Smooth muscle cell (in vitro differentiated cells): Measurements from ENCODE around the gene NPAS4. TPM values are rescaled to one million over a fixed set of nuclear protein-coding genes. Genes with fewer than 3 reads are reported as not detected.

Source experiments
- DNase-seq: peaks from one replicate; lab custom pipeline; 2025; ENCODE audit not compliant: unreplicated experiment; lab: John Stamatoyannopoulos, UW
- H2AFZ ChIP-seq: fragments of 200-600 bp; sonication (generic); 2 replicates; pipeline ENCODE4 v1.6.0; 2016; ENCODE audit warnings: antibody characterized with exemption, low read depth, mild to moderate bottlenecking
- H3F3A ChIP-seq: fragments of 200-600 bp; sonication (generic); 2 replicates; pipeline ENCODE4 v1.6.0; 2017; ENCODE audit warnings: antibody characterized with exemption, low read depth
- H3K27ac ChIP-seq: fragments of 200-600 bp; sonication (generic); 2 replicates; pipeline ENCODE4 v1.5.1; 2016; ENCODE audit warnings: low read depth, mild to moderate bottlenecking
- H3K27me3 ChIP-seq: fragments of 200-600 bp; sonication (generic); 2 replicates; pipeline ENCODE4 v1.6.1; 2016; ENCODE audit warnings: low read depth, mild to moderate bottlenecking
- H3K36me3 ChIP-seq: fragments of 200-600 bp; sonication (generic); 2 replicates; pipeline ENCODE4 v1.5.1; 2016; ENCODE audit warnings: low read depth
- H3K4me1 ChIP-seq: fragments of 200-600 bp; sonication (generic); 2 replicates; pipeline ENCODE4 v1.5.1; 2016; ENCODE audit warnings: low read depth
- H3K4me2 ChIP-seq: fragments of 200-600 bp; sonication (generic); 2 replicates; pipeline ENCODE4 v1.6.0; 2016; ENCODE audit warnings: mild to moderate bottlenecking
- H3K4me3 ChIP-seq: fragments of 200-600 bp; sonication (generic); 2 replicates; pipeline ENCODE4 v1.5.1; 2016; ENCODE audit warnings: mild to moderate bottlenecking
- H3K79me2 ChIP-seq: fragments of 200-600 bp; sonication (generic); 2 replicates; pipeline ENCODE4 v1.6.0; 2016; ENCODE audit warnings: low read depth, mild to moderate bottlenecking
- H3K9ac ChIP-seq: fragments of 200-600 bp; sonication (generic); 2 replicates; pipeline ENCODE4 v1.6.0; 2016; ENCODE audit warnings: low read depth
- H3K9me3 ChIP-seq: fragments of 200-600 bp; sonication (generic); replicated peaks from 2 replicates; pipeline ENCODE4 v1.5.1; 2016; ENCODE audit warnings: low read depth
- H4K20me1 ChIP-seq: fragments of 200-600 bp; sonication (generic); 2 replicates; pipeline ENCODE4 v1.6.0; 2016; ENCODE audit warnings: low read depth
- WGBS: methylation state at CpG from one replicate; pipeline ENCODE4 v1.1.7; 2016; ENCODE audit warnings: low lambda C conversion rate; 5-methylcytosine and 5-hydroxymethylcytosine counted together
- polyA plus RNA-seq: library from polyadenylated mRNA; unstranded; fragments of >200 nt; fragmentation: Nextera tagmentation; extraction: Ambion mirVana; gene quantifications from 2 replicates; pipeline ENCODE4 v1.2.1, GENCODE V29; 2016
- total RNA-seq: library from RNA; depleted of rRNA; stranded (reverse); fragments of >200 nt; gene quantifications from 2 replicates; pipeline ENCODE4 v1.2.3, GENCODE V29; 2014
- TF ChIP-seq, protein P1 (sequence below): fragments of 200-600 bp; sonication (generic); IDR thresholded peaks from 2 replicates; pipeline ENCODE4 v1.5.1; 2017; ENCODE audit warnings: borderline replicate concordance, mild to moderate bottlenecking, antibody characterized with exemption; ENCODE audit not compliant: insufficient read depth, poor library complexity, severe bottlenecking

The NPAS4 gene
- total and polyA plus RNA-seq, 2 experiments from 2014 or later: 0.58 to 1.1 TPM

DNA sequence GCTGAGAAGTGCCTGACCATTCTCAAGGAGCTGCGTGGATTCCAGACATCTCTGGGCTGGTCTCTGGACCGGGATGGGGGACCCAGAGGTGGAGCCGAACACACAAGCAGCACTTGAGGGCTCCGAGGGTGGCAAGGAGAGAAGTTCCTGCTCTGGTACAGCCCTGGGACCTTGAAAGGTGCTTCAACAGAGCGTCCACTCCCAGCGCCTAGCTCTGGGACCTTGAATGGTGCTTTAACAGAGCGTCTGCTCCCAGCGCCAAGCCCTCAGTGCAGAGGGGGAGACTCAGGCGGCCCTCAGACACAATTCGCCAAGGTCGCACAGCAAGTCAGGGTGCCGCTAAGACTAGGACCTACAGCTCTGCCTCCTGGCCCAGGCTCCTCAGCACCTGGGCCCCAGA is 10.6 kb upstream of the NPAS4 start:
- 91% methylated on average over 12 of the region's 12 CpGs for WGBS

DNA sequence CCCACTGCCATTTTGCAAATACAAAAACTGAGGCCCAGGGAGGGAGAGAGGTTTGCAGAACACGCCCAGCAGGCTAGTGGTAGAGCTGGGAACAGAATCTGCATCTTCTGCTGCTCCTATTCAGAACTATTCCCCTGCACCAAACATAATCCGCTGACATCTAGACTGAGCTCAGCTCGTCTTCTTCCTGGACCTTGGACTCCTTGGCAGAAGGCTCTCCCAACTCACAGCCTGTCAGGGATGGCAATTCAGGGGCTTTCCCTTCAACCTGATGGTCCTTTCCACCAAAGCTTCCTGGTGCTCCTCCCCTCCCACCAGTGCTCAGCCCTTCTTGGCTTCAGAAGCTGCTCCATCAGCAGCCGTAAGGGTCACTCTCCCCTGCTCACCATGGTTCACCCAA is 9.5 kb upstream of the NPAS4 start:
- H3K4me3 ChIP-seq: no peak overlapping the region
- peaks cover 4% of the 10 kb centered on the region for H3K4me1 ChIP-seq
- no peak for DNase-seq
- H3K4me2 ChIP-seq: peak overlapping the region; percentile 31
- H3K9ac ChIP-seq: no peak overlapping the region
- H3K79me2 ChIP-seq: no peaks in the 10 kb centered on the region
- H3F3A ChIP-seq: no peaks in the 10 kb centered on the region
- H3K27ac ChIP-seq: no peak overlapping the region
- no peaks in the 10 kb centered on the region for H3K9me3 ChIP-seq
- WGBS: 89% methylated on average over 4 of the region's 4 CpGs
- no peaks in the 10 kb centered on the region for H3K27me3 ChIP-seq
- H3K36me3 ChIP-seq: no peaks in the 10 kb centered on the region
- peaks cover 18% of the 10 kb centered on the region for H4K20me1 ChIP-seq
- H2AFZ ChIP-seq: no peak overlapping the region
- TF ChIP-seq, protein P1, sequence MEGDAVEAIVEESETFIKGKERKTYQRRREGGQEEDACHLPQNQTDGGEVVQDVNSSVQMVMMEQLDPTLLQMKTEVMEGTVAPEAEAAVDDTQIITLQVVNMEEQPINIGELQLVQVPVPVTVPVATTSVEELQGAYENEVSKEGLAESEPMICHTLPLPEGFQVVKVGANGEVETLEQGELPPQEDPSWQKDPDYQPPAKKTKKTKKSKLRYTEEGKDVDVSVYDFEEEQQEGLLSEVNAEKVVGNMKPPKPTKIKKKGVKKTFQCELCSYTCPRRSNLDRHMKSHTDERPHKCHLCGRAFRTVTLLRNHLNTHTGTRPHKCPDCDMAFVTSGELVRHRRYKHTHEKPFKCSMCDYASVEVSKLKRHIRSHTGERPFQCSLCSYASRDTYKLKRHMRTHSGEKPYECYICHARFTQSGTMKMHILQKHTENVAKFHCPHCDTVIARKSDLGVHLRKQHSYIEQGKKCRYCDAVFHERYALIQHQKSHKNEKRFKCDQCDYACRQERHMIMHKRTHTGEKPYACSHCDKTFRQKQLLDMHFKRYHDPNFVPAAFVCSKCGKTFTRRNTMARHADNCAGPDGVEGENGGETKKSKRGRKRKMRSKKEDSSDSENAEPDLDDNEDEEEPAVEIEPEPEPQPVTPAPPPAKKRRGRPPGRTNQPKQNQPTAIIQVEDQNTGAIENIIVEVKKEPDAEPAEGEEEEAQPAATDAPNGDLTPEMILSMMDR: no peak

More for the DNA sequence above, 10.6 kb upstream of the NPAS4 start:
- Histone ChIP-seq H3K9me3 (no peaks in the 10 kb centered on the region), H3K27ac (no peak overlapping the region), H2AFZ (no peak overlapping the region), H3K79me2 (no peaks in the 10 kb centered on the region), H3K27me3 (peaks cover 6% of the 10 kb centered on the region), H3K4me3 (no peak overlapping the region), H4K20me1 (peaks cover 12% of the 10 kb centered on the region), H3K9ac (no peak overlapping the region), H3K36me3 (no peaks in the 10 kb centered on the region), H3K4me1 (peaks cover 4% of the 10 kb centered on the region), H3F3A (no peaks in the 10 kb centered on the region), H3K4me2 (no peak overlapping the region)
- no peak for DNase-seq
- TF ChIP-seq, protein P1: no peak

DNA sequence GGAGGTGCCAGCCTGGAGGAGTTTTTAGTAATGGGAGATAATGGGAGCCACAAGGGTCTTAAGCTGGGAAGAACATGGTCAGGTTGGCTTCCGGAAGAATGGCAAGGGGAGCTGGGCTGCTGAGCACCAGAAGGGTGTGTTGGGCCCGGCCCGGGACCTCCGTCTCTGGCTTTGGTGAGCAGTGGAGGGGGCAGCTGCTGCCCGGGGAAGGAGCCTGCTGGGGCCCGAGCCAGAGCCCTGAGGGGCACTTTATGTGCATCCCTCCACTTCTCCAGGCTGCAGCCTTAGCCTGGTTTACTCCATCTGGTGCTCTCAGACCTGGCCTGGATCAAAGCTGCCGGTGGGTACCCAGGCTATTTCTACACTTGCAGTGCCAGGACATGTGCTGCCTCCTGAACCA is 8.7 kb upstream of the NPAS4 start:
- 94% methylated on average over 7 of the region's 7 CpGs for WGBS
- peaks cover 4% of the 10 kb centered on the region for H3K4me1 ChIP-seq
- H3K4me2 ChIP-seq: no peak overlapping the region
- no peaks in the 10 kb centered on the region for H3K36me3 ChIP-seq
- no peak overlapping the region for H2AFZ ChIP-seq
- H3K27me3 ChIP-seq: no peaks in the 10 kb centered on the region
- H3F3A ChIP-seq: peaks cover 3% of the 10 kb centered on the region
- H3K9ac ChIP-seq: no peak overlapping the region
- H3K9me3 ChIP-seq: no peaks in the 10 kb centered on the region
- H4K20me1 ChIP-seq: peaks cover 25% of the 10 kb centered on the region
- no peak for DNase-seq
- no peaks in the 10 kb centered on the region for H3K79me2 ChIP-seq
- H3K4me3 ChIP-seq: no peak overlapping the region
- no peak overlapping the region for H3K27ac ChIP-seq
- TF ChIP-seq, protein P1: no peak

DNA sequence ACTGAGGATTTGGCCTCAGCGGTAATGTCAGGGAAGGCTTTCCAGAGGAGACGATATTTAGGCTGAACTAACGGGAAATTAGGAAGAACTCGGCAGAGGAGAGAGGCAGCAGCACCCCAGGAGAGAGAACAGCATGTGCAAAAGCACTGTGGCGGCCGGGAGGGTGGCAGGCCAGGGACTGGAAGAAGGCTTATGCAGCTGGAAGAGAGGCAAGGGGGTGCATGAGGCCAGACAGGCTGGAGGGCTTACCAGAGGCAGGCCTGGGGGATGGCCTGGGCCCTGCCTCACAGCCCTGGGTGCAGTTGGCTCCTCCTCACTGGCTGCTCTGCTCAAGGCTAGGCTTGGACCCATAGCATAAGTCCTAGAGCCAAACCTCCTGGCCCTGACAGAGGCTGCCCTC is 7.7 kb upstream of the NPAS4 start:
- DNase-seq: no peak
- Histone ChIP-seq H3K27ac (no peak overlapping the region), H3K27me3 (no peaks in the 10 kb centered on the region), H3K79me2 (no peaks in the 10 kb centered on the region), H3K4me1 (peaks cover 4% of the 10 kb centered on the region), H3F3A (peaks cover 3% of the 10 kb centered on the region), H3K9ac (no peak overlapping the region), H2AFZ (no peak overlapping the region), H3K4me3 (no peak overlapping the region), H3K36me3 (no peaks in the 10 kb centered on the region), H3K4me2 (no peak overlapping the region), H4K20me1 (peaks cover 34% of the 10 kb centered on the region), H3K9me3 (no peaks in the 10 kb centered on the region)
- TF ChIP-seq, protein P1: no peak
- 96% methylated on average over 6 of the region's 6 CpGs for WGBS
